GM19395 (cell line): ENCODE data around the gene TRIM67.
"Not testable (repeated sequence)": the region's sequence is repeated elsewhere in the genome, so short reads cannot be mapped to it uniquely, and the experiment has no call there.

ENCODE experiments used
- ATAC-seq: cut with Tn5 transposase; IDR thresholded peaks from one replicate; pipeline ENCODE4 v1.9.1; 2021; ENCODE audit warnings: mild to moderate bottlenecking, moderate library complexity; ENCODE audit not compliant: unreplicated experiment

Gene TRIM67

GRCh38 chr1:231161667-231162296 lies at the start of gene TRIM67:
Gene TRIM67, plus strand, starts transcription at chr1:231162058. Its CDS starts 912 bp downstream, at chr1:231162970.
- ATAC-seq = no peak

- ATAC-seq = no peak
Measured at GRCh38 chr1:231116738-231117137, 45.1 kb upstream of the TRIM67 start.

- ATAC-seq = no peak
Measured at GRCh38 chr1:231118704-231119453, 43.0 kb upstream of the TRIM67 start.

DNA sequence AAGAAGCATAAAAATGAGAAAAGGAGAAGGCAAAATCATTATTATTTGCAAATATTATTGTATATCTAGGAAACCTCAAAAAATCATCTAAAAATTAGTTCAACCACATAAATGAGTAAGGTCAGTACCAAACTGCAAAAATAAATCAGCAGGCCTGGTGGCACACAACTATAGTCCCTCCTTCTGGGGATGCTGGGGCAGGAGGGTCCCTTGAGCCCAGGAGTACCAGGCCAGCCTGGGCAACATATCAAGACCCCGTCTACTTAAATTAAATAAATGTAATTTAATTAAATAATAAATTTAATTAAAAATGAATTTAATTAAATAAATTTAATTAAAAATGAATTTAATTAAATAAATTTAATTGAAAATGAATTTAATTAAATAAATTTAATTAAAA lies 40.3 kb upstream of the TRIM67 start:
- ATAC-seq = no peak

DNA sequence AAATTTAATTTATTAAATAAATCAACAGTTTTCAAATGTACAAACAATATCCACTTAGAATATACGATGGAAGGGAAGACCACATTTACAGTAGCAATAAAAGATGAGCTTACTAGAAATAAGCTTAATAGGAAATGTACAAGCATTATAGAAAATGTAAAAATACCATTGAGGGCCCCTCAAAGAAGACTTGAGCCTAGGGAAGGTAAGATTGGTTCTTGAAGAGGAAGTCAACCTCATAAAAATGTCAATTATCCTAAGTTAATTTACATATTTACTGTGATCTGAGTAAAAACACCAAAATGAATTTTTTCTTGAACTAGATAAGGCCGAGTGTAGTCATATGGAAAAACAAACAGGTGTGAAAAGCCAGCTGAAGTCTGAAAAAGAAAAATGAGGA lies 39.7 kb upstream of the TRIM67 start:
- no peak for ATAC-seq

DNA sequence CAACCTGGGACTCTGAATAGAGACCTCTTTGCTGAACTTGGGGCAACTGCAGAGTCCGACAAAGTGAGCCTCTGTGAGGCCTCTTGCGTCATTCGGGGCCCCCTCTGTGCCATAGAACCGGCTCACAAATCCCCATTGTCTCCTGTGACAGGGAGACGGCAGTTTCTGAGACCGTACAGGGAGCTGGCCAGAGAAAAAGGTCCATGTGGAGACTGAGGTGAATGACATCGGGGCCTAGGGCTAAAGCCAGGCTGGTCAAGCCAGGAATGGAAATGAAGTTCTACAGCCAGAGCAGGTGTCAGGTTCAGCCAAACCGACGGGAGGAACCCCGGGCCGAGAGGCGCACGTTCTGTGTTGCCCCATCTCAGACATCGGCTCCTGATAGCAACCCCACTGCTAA lies 37.1 kb upstream of the TRIM67 start:
- ATAC-seq = no peak

DNA sequence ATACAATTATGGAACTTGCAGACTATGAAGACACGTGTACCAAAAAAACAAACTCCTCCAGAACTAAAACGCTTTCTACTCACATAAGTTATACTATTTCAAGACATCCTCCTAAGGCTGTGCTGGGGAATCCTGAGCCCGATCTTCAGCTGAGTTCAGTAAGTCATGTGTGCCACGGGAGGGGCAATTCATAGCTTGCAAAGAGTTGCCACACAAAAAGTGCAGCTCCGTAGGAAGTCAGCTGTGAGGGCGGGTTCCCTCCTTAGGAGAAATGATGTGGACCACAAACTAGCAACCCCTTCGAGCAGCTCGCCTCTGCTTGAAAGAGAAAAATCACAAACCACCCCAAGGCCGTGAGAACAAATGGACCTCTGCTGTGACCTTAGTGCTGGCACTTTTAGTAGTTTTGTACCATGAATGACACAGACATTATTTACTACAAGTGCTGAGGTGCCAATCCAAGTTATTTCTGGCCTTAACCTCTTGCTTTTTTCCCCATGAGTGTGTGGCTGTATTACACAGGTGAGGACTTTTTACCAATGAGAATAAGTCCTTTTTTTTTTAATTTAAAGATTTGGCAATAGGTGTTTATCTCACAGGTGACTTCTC lies 35.8 kb upstream of the TRIM67 start:
- ATAC-seq = no peak

DNA sequence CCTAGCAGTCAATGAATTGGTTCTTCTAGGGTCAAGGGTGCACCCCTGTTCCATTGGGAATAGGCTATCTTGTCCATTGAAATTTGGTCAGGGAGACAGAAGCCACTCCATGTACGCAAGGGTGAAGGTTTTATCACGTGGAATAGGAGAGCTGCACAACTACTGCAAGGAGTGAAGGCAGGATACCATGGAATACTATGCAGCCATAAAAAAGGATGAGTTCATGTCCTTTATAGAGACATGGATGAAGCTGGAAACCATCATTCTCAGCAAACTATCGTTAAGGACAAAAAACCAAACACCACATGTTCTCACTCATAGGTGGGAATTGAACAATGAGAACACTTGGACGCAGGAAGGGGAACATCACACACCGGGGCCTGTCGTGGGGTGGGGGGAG lies 34.8 kb upstream of the TRIM67 start:
- not testable (repeated sequence) for ATAC-seq

GRCh38 chr1:231128471-231128870 lies 33.4 kb upstream of the TRIM67 start:
- ATAC-seq = not testable (repeated sequence)

- no peak for ATAC-seq
Measured at GRCh38 chr1:231130544-231130943, 31.3 kb upstream of the TRIM67 start.

- not testable (repeated sequence) for ATAC-seq
Measured at GRCh38 chr1:231132591-231132990, 29.3 kb upstream of the TRIM67 start.

- no peak for ATAC-seq
Measured at GRCh38 chr1:231134624-231135023, 27.2 kb upstream of the TRIM67 start.

DNA sequence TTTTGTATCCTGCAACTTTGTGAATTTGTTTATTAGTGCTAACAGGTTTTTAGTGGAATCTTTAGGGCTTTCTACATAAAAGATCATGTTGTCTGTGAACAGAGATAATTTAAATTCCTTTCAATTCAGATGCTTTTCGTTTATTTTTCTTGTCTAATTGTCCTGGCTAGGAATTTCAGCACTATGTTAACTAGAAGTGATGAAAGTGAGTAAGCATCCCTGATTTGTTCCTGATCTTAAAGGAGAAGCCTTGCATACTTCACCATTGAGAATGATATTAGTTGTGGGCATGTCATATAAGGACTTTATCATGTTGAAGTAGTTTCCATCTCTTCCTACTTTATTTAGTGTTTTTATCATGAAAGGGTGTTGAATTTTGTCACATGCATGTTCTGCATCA lies 23.6 kb upstream of the TRIM67 start:
- ATAC-seq = no peak

- ATAC-seq = no peak
Measured at GRCh38 chr1:231139125-231139649, 22.7 kb upstream of the TRIM67 start.

DNA sequence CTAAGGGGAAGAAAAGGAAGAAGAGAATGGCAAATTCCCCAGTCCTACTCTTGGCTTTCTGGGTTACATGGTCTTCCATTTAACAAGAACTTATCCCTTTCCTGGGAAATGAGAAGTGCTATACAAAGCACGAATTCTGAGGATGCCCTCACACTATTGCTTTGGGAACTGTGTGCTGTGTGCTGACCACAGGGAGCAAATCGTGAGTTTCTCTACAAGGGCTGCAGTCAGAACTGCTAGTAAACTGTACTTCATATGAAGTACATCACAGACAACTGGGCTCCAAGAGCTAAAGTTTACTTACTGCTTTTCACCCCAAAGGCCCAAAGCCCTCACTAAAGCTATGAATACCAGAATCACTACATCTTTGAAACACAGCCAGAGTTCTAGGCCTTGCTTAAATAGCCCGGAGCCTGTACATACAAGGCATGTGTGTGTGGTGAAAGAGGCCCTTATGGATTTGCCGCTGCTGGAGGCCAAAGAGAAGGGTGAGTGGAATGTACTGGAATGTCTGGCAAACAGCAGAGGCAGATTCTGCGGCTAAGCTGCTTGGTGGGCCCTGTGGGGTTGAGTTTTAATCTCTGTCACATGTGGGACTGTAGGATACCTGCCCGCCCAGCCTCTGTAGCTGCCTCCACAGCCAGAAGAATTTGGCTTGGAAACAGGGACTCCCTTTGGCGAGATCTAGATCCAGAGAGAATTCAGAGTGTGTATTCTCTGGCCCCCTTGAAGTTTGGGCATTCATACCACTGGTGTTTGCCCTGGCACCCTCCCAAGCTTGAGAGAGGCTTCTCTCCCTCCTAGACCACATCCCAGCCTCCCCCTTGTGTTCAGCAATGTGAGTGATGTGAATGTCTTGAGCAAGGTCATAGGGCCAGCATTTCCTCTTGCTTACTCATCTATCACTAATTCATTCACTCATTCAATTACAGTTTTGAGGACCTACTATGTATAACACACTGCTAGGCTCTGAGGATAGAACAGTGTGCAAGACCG lies 21.9 kb upstream of the TRIM67 start:
- no peak for ATAC-seq

GRCh38 chr1:231144416-231145193 lies 17.3 kb upstream of the TRIM67 start:
- no peak for ATAC-seq

DNA sequence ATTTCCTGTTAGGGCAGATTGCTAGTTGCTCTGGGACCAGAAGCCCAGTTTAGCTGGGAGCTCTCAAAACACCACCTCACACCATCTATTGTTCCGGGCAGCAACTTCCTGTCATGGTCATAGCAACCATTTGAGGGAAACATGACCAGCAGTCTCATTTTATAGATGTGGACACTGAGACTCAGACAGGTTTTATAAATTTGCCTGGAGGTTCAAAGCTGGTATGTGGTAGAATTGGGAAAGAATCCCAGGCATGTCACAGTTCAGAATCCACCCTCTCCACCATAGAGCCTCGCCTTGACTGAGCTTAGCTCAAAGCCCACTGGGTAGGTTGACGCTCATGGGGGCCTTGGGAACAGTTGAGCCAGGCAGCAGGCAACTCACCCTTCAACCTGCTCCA lies 14.0 kb upstream of the TRIM67 start:
- ATAC-seq = no peak

DNA sequence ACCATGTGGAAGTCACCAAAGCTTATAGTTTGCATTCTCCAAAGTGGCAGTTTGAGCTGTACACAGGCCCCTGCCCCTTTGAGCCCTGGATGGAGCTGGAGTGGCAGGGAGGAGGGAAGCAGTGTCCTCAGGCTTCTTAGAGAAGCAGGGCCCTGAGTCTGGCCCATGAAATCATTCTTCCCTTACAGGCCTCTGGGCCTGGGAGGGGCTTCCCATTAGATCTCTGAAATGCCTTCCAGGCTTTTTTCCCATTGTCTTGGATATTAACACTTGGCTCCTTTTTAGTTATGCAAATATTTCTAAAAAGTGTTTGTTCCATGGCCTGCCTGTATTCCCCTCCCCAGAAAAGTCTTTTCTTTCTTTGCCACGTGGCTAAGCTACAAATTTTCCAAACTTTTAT lies 10.0 kb upstream of the TRIM67 start:
- ATAC-seq = no peak

- ATAC-seq = no peak
Measured at GRCh38 chr1:231153726-231154125, 8.1 kb upstream of the TRIM67 start.

GRCh38 chr1:231155808-231156207 lies 6.0 kb upstream of the TRIM67 start:
- ATAC-seq = no peak
